Adrenal gland (tissue), 12 donors: ENCODE measurements around the gene APOC3. TPM values are rescaled to one million over a fixed set of nuclear protein-coding genes. Genes with fewer than 3 reads are reported as not detected.

ENCODE experiments used
- DNase-seq, 7 donors: peaks; one replicate each; pipeline ENCODE4 v3.0.0-alpha.2; 2019 to 2020
- H3K27ac ChIP-seq, 5 donors: fragments of 200-600 bp; sonication (generic) in 4 of 5; 1 replicate in 3 of 5; 2 replicates in 2 of 5; pipeline versions ENCODE4 v1.5.1 to v1.8.0; 2016 to 2020; ENCODE audit warnings: mild to moderate bottlenecking in 1 of 5
- H3K27me3 ChIP-seq: fragments of 200-600 bp; 2 replicates; pipeline ENCODE4 v1.8.0; 2021
- H3K36me3 ChIP-seq, 2 donors: fragments of 200-600 bp; replicated peaks in 1 of 2; 1 replicate in 1 of 2; 2 replicates in 1 of 2; pipeline versions ENCODE4 v1.5.1 to v1.8.0; 2018 to 2022
- H3K4me1 ChIP-seq, 2 donors: fragments of 200-600 bp; replicated peaks in 1 of 2; 1 replicate in 1 of 2; 2 replicates in 1 of 2; pipeline versions ENCODE4 v1.5.1 to v1.8.0; 2018 to 2021
- H3K4me3 ChIP-seq, 4 donors: fragments of 200-600 bp; sonication (generic) in 3 of 4; one replicate each; pipeline ENCODE4 v1.5.1; 2016 to 2018
- H3K9me3 ChIP-seq, 3 donors: fragments of 200-600 bp; sonication (generic) in 1 of 3; replicated peaks in 1 of 3; 1 replicate in 2 of 3; 2 replicates in 1 of 3; pipeline versions ENCODE4 v1.5.1 to v1.8.0; 2016 to 2021
- CTCF ChIP-seq, 6 experiments: fragments of 450-650 bp in 4 of 6; fragments of 200-600 bp in 2 of 6; sonication (generic) in 1 of 6; IDR thresholded peaks; 1 replicate in 5 of 6; 2 replicates in 1 of 6; pipeline versions ENCODE4 v1.5.1 to v1.8.0; 2016 to 2021; ENCODE audit warnings: antibody characterized with exemption in 6 of 6, mild to moderate bottlenecking in 2 of 6, moderate library complexity in 1 of 6
- POLR2A ChIP-seq, 2 donors: fragments of 450-650 bp; IDR thresholded peaks; one replicate each; pipeline ENCODE4 v1.6.1; 2017; ENCODE audit warnings: antibody characterized with exemption in 2 of 2, mild to moderate bottlenecking in 2 of 2, moderate library complexity in 1 of 2
- WGBS, 4 donors: extraction: QIAGEN DNeasy Blood & Tissue Kit in 2 of 4; methylation state at CpG; one replicate each; pipeline versions ENCODE4 v1.1.5 to v1.1.7; 2013 to 2017; 5-methylcytosine and 5-hydroxymethylcytosine counted together
- intact Hi-C, 2 donors: fragments of 100-400 bp; cut with DNase I; formaldehyde crosslinking; loops; one replicate each; pipeline versions ENCODE4 v1.14.1 to v1.15.0; 2022 to 2023
- polyA plus RNA-seq, 3 donors: library from polyadenylated mRNA; stranded (reverse); fragments of 200-250 nt in 2 of 3; fragments of 350-450 nt in 1 of 3; fragmentation: Illumina TruSeq in 1 of 3; extraction: RNeasy Lipid Tissue Mini Kit (QIAGEN cat#74804) in 1 of 3; gene quantifications; one replicate each; pipeline ENCODE4 v1.2.3, GENCODE V29; 2013 to 2014
- total RNA-seq, 9 donors: library from RNA; depleted of rRNA in 4 of 9; stranded (reverse); fragments of >200 nt in 4 of 9; fragments of 120-200 nt in 1 of 9; fragmentation: NEBNext Ultra II Directional in 1 of 9; extraction: Animal tissue kit (Norgen Biotek cat#: 25700) in 1 of 9; gene quantifications; one replicate each; pipeline versions ENCODE4 v1.1.0 to v1.2.4, GENCODE V29; 2013 to 2023
- donor health status: healthy with polysubstance abuse.
- donor health status: Bipolar disorder and iron deficiency.
- donor health status: DM: yes; HTN: yes; CAD: no.
- donor health status: DM: no; HTN: no; CAD: no.
- donor health status: DM: no; HTN: no; CAD: no.
- donor health status: DM: yes; HTN: yes; CAD: no.

Gene APOC3
- total and polyA plus RNA-seq, 12 donors, result 0.20 to 3.1 (median 1.0) TPM; not detected in 5

GRCh38 chr11:116792144-116792868 lies 37.4 kb upstream of the APOC3 start:
- Histone ChIP-seq H3K27me3 (no peaks in the 10 kb centered on the region), H3K9me3 (no peaks in the 10 kb centered on the region), H3K4me1 (peaks cover 0 to under 1% of the 10 kb centered on the region in 2 donors), H3K27ac (no peak overlapping the region), H3K4me3 (no peak overlapping the region), H3K36me3 (no peaks in the 10 kb centered on the region)
- TF ChIP-seq CTCF (IDR thresholded peaks at IDR 0.05) (no peak), POLR2A (IDR thresholded peaks at IDR 0.05) (no peak)
- intact Hi-C loops, result loop anchor here (5.0 to 10.0 kb wide), 4 partner anchors 45 to 315 kb away; partner anchors contain the start of gene APOA1 (in 1 of the 2)
- no peak for DNase-seq
- 61 to 82% (median 69%) methylated on average over 6 to 8 of the region's 8 CpGs for WGBS, 4 donors

GRCh38 chr11:116792869-116793771 lies 36.6 kb upstream of the APOC3 start:
- DNase-seq, result no peak
- intact Hi-C loops, result loop anchor here (5.0 to 10.0 kb wide), 4 partner anchors 44 to 314 kb away; partner anchors contain the start of gene APOA1 (in 1 of the 2)

GRCh38 chr11:116793772-116794097 lies 36.0 kb upstream of the APOC3 start:
- H3K4me3 ChIP-seq, result no peak overlapping the region
- intact Hi-C loops, result loop anchor here (5.0 to 10.0 kb wide), 4 partner anchors 44 to 314 kb away; partner anchors contain the start of gene APOA1 (in 1 of the 2)
- H3K27ac ChIP-seq, result no peak overlapping the region
- TF ChIP-seq CTCF (IDR thresholded peaks at IDR 0.05) (no peak), POLR2A (IDR thresholded peaks at IDR 0.05) (no peak)
- no peaks in the 10 kb centered on the region for H3K4me1 ChIP-seq
- 92 to 100% (median 97%) methylated on average over 1 of the region's 1 CpG for WGBS, 4 donors
- no peaks in the 10 kb centered on the region for H3K9me3 ChIP-seq
- no peaks in the 10 kb centered on the region for H3K27me3 ChIP-seq
- no peaks in the 10 kb centered on the region for H3K36me3 ChIP-seq
- no peak for DNase-seq

More at GRCh38 chr11:116792869-116793771, 36.6 kb upstream of the APOC3 start:
- no peak overlapping the region for H3K4me3 ChIP-seq
- H3K27ac ChIP-seq, result no peak overlapping the region
- 69 to 83% (median 74%) methylated on average over 8 of the region's 8 CpGs for WGBS, 4 donors
- no peaks in the 10 kb centered on the region for H3K27me3 ChIP-seq
- H3K36me3 ChIP-seq, result no peaks in the 10 kb centered on the region
- H3K4me1 ChIP-seq, result no peaks in the 10 kb centered on the region
- H3K9me3 ChIP-seq, result no peaks in the 10 kb centered on the region
- TF ChIP-seq POLR2A (IDR thresholded peaks at IDR 0.05) (no peak), CTCF (IDR thresholded peaks at IDR 0.05) (no peak)

GRCh38 chr11:116794851-116795250 lies 34.9 kb upstream of the APOC3 start:
- Histone ChIP-seq H3K36me3 (no peaks in the 10 kb centered on the region), H3K27me3 (no peaks in the 10 kb centered on the region), H3K9me3 (no peaks in the 10 kb centered on the region), H3K4me1 (no peaks in the 10 kb centered on the region), H3K4me3 (no peak overlapping the region), H3K27ac (no peak overlapping the region)
- TF ChIP-seq POLR2A (IDR thresholded peaks at IDR 0.05), result no peak
- TF ChIP-seq CTCF (IDR thresholded peaks at IDR 0.05), result no peak
- WGBS, 4 donors, result 73 to 81% (median 76%) methylated on average over 2 of the region's 2 CpGs
- DNase-seq, result no peak
- intact Hi-C loops, result loop anchor here (5.0 to 10.0 kb wide), 4 partner anchors 42 to 312 kb away; partner anchors contain the start of gene APOA1 (in 1 of the 2)
